Adrenal gland (tissue), 5 donors: ENCODE data around the gene KHDRBS1.

ENCODE experiments used
- CTCF ChIP-seq, 6 experiments: fragments of 450-650 bp in 4 of 6; fragments of 200-600 bp in 2 of 6; sonication (generic) in 1 of 6; IDR thresholded peaks; 1 replicate in 5 of 6; 2 replicates in 1 of 6; pipeline versions ENCODE4 v1.5.1 to v1.8.0; 2016 to 2021; ENCODE audit warnings: antibody characterized with exemption in 6 of 6, mild to moderate bottlenecking in 2 of 6, moderate library complexity in 1 of 6
- POLR2A ChIP-seq, 2 donors: fragments of 450-650 bp; IDR thresholded peaks; one replicate each; pipeline ENCODE4 v1.6.1; 2017; ENCODE audit warnings: antibody characterized with exemption in 2 of 2, mild to moderate bottlenecking in 2 of 2, moderate library complexity in 1 of 2
- donor health status: DM: no; HTN: no; CAD: no.

GRCh38 chr1:32035119-32035518 lies 21.5 kb downstream of the KHDRBS1 start:
- TF ChIP-seq CTCF (IDR thresholded peaks at IDR 0.05) (no peak), POLR2A (IDR thresholded peaks at IDR 0.05) (no peak)
